GM23248 (cell line): Measurements from ENCODE around the gene CDCP2.

Experiments used
- EZH2 ChIP-seq: fragments of 200-600 bp; sonication (generic); IDR thresholded peaks from 2 replicates; pipeline ENCODE4 v1.6.1; 2018; ENCODE audit warnings: antibody characterized with exemption, mild to moderate bottlenecking; ENCODE audit not compliant: insufficient read depth, poor library complexity, severe bottlenecking
- EZH2phosphoT487 ChIP-seq: fragments of 200-600 bp; sonication (generic); IDR thresholded peaks from 2 replicates; pipeline ENCODE4 v1.6.1; 2018; ENCODE audit warnings: antibody characterized with exemption, moderate library complexity, mild to moderate bottlenecking, low read depth; ENCODE audit not compliant: insufficient read depth

- TF ChIP-seq EZH2 (no peak), EZH2phosphoT487 (no peak)
These were observed 34.1 kb downstream of the CDCP2 start for GRCh38 chr1:54118704-54119103.
